Erythroblast (primary cell): Measurements from ENCODE around the gene GMDS.

Experiments used
- GATA1 ChIP-seq: IDR thresholded peaks from 2 replicates; pipeline ENCODE4 v1.6.1; 2011; ENCODE audit warnings: low read depth, mild to moderate bottlenecking, control low read depth, low read length, moderate library complexity
- POLR2A ChIP-seq: IDR thresholded peaks from 2 replicates; pipeline ENCODE4 v1.6.1; 2011; ENCODE audit warnings: mild to moderate bottlenecking, low read length

DNA sequence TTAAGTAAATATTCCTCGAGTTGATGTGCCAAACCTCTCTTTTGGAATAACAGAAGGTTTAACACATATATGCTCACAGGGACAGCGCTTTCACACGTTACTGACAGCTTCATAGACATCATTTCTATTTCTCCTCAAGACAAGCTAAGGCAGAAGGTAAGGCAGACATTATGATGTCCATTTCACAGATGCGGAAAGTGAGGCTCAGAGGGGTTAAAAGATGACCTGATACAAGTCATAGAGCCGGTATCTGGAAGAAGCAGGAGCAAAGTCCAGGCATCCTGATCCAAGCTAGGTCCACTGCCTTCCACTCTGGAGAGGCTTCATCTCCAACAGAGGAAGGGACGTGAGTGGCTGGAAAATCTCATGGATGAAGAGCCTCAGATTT is 548.9 kb downstream of the GMDS start:
- TF ChIP-seq POLR2A = no peak
- no peak for TF ChIP-seq GATA1
